Measurements from ENCODE around the gene TTYH2.

The TTYH2 gene

GRCh38 chr17:74218436-74218835 lies 5.1 kb downstream of the TTYH2 start:
- no peak overlapping the region for H3K4me3 ChIP-seq (ENCODE audit: low read depth, low read length)
- DNase-seq (ENCODE audit: low read depth, low spot score), result no peak
- TF ChIP-seq, protein P1, sequence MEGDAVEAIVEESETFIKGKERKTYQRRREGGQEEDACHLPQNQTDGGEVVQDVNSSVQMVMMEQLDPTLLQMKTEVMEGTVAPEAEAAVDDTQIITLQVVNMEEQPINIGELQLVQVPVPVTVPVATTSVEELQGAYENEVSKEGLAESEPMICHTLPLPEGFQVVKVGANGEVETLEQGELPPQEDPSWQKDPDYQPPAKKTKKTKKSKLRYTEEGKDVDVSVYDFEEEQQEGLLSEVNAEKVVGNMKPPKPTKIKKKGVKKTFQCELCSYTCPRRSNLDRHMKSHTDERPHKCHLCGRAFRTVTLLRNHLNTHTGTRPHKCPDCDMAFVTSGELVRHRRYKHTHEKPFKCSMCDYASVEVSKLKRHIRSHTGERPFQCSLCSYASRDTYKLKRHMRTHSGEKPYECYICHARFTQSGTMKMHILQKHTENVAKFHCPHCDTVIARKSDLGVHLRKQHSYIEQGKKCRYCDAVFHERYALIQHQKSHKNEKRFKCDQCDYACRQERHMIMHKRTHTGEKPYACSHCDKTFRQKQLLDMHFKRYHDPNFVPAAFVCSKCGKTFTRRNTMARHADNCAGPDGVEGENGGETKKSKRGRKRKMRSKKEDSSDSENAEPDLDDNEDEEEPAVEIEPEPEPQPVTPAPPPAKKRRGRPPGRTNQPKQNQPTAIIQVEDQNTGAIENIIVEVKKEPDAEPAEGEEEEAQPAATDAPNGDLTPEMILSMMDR (IDR thresholded peaks at IDR 0.05; ENCODE audit: low read depth, low read length), result no peak
- in situ Hi-C loops (cut with HindIII; ENCODE audit: low sequenced_read_pairs), result no loop called here

- TF ChIP-seq, protein P1 (IDR thresholded peaks at IDR 0.05; ENCODE audit: low read depth, low read length), result no peak
- no peak for DNase-seq (ENCODE audit: low read depth, low spot score)
- in situ Hi-C loops (cut with HindIII; ENCODE audit: low sequenced_read_pairs), result no loop called here
- H3K4me3 ChIP-seq (ENCODE audit: low read depth, low read length), result no peak overlapping the region
Observed at GRCh38 chr17:74219576-74220133, 6.3 kb downstream of the TTYH2 start.

DNA sequence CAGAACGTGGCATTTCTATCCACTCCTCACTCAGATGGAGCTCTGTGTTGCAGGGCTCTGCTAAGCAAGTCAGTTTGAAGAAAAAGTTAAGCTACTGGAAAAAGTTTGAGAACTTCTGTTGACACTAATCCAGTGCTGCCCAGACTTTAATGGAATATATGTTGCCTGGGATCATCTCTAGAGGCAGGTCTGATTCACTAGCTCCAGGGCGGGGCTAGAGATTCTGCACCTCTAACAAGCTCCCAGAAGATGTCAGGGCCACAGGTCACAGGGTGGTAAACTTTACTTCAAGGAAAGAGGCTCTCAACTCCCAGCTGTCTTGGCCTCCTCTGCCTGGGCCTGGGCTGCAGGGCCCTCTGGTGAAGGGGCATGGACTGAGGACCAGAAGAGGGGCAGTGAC lies 6.8 kb downstream of the TTYH2 start:
- no peak overlapping the region for H3K4me3 ChIP-seq (ENCODE audit: low read depth, low read length)
- in situ Hi-C loops (cut with HindIII; ENCODE audit: low sequenced_read_pairs), result no loop called here
- TF ChIP-seq, protein P1 (IDR thresholded peaks at IDR 0.05; ENCODE audit: low read depth, low read length), result no peak
- DNase-seq (ENCODE audit: low read depth, low spot score), result no peak

- no peak for DNase-seq (ENCODE audit: low read depth, low spot score)
- H3K4me3 ChIP-seq (ENCODE audit: low read depth, low read length), result no peak overlapping the region
- in situ Hi-C loops (cut with HindIII; ENCODE audit: low sequenced_read_pairs), result no loop called here
- TF ChIP-seq, protein P1 (IDR thresholded peaks at IDR 0.05; ENCODE audit: low read depth, low read length), result no peak
Observed at GRCh38 chr17:74220946-74221818, 7.8 kb downstream of the TTYH2 start.

DNA sequence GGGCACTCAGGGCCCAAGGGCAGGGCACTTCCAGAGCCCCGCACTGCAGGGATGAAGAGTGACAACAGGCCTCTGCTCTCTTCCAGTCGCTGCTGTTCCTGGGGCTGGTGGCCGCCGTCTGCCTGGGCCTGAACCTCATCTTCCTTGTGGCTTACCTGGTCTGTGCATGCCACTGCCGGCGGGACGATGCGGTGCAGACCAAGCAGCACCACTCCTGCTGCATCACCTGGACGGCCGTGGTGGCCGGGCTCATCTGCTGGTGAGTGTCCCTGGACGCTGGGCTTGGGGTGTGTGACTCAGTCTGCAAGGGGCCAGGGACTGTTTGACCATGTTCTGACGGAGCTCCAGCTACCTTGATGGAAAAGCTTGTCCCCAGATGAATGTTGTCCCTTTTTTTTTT lies 9.0 kb downstream of the TTYH2 start:
- H3K4me3 ChIP-seq (ENCODE audit: low read depth, low read length), result no peak overlapping the region

GRCh38 chr17:74223901-74224300 lies 10.5 kb downstream of the TTYH2 start:
- no peak for DNase-seq (ENCODE audit: low read depth, low spot score)
- no peak overlapping the region for H3K4me3 ChIP-seq (ENCODE audit: low read depth, low read length)
- TF ChIP-seq, protein P1 (IDR thresholded peaks at IDR 0.05; ENCODE audit: low read depth, low read length), result no peak
- in situ Hi-C loops (cut with HindIII; ENCODE audit: low sequenced_read_pairs), result no loop called here

More for the DNA sequence above, 9.0 kb downstream of the TTYH2 start:
- TF ChIP-seq, protein P1 (IDR thresholded peaks at IDR 0.05; ENCODE audit: low read depth, low read length), result no peak
- in situ Hi-C loops (cut with HindIII; ENCODE audit: low sequenced_read_pairs), result no loop called here
- DNase-seq (ENCODE audit: low read depth, low spot score), result no peak

Measured in astrocyte of the spinal cord (primary cell).